GM19324 (cell line): ENCODE data around the gene ADORA2B.
"Not testable (repeated sequence)": the region's sequence is repeated elsewhere in the genome, so short reads cannot be mapped to it uniquely, and the experiment has no call there.

Source experiments
- ATAC-seq: cut with Tn5 transposase; IDR thresholded peaks from one replicate; pipeline ENCODE4 v1.9.1; 2021; ENCODE audit warnings: mild to moderate bottlenecking, moderate library complexity; ENCODE audit not compliant: unreplicated experiment, low FRiP score

The ADORA2B gene

DNA sequence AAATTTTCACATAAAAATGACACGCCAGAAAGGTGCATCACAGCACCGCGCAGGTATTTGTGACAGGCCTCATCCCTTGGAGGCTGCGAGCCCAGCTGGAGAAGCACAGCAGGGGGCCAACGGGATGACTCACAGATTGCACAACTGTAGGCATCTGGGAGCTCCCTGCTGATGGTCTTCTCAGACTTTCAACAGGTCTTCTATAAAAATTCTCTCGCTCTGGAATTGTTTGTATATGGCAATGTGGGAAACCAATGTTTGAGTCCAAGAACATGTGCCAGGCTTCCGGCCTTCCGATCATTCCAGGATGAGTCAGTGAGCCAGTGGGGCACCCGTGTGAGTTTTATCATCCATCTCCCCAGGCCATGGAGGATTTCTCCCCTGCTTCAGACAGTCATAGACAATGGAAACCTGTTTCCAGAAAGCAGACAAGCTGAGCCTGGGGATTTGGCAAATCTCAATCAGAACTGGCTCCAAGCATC is 24.1 kb upstream of the ADORA2B start:
- no peak for ATAC-seq

DNA sequence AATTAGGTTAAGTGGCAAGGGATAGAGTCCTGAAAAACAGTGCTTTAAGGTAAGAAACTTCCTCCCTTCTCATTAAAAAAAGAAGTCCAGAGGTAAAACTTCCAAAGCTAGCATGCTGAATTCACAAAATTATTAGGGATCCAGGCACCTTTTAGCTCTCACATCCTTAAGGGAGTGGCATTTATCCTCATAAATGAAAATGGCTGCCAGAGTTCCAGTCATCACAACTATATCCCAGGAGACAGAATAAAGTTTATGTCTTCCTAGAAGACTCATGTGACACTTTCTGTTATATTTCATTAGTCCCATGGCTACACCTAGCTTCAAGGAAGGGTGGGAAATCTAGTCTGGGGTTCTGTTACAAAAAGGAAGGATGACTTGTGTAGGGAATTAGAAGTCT is 23.3 kb upstream of the ADORA2B start:
- ATAC-seq, result no peak

DNA sequence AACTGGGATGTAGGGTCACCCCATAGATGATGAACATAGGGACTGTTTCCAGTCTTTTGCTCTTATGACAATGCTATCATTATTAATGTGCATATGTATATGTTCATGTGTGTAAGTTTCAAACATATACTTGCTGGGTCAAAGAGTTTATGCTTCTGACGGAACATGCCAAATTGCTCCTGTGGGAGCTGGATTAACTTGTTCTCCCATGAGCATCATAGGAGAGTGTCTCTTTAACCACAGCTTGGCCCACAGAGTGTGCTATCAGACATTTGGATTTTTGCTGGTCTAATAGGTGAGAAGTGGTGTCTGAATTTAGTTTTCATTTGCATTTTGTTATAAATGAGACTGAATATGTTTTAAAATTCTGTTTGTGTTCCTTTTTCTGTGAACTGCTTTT is 22.3 kb upstream of the ADORA2B start:
- no peak for ATAC-seq

DNA sequence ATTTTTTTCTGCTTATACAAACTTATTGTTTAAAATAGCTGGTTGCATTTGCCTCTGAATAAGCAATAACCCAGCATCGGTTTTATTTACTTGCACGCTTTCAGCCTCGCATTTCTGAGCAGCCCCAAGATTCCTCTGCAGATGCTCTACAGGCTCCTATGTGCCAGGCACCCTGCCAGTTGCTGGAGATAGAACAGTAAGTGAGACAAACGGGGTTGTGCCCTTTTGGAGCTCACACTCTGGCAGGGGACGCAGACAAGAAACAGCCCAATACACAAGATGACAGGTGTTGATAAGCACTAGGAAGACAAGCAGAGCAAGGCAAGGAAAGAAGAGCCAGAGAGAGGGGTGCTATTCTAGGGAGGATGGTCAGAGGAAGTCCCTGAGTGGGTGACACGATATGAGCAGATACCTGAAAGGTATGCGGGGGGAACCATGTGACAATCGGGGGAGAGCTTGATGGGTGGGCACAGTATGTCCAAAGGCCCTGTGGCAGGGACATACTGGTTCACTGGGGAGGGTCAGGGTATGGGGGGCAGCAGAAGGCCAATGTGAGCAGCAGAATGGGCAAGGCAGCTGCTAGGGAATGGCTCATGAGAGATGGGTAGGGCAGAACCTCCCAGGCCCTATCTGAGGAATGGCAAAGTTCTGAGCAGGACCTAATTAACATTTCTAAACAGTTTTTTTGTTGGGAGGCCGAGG is 18.7 kb upstream of the ADORA2B start:
- ATAC-seq, result no peak

DNA sequence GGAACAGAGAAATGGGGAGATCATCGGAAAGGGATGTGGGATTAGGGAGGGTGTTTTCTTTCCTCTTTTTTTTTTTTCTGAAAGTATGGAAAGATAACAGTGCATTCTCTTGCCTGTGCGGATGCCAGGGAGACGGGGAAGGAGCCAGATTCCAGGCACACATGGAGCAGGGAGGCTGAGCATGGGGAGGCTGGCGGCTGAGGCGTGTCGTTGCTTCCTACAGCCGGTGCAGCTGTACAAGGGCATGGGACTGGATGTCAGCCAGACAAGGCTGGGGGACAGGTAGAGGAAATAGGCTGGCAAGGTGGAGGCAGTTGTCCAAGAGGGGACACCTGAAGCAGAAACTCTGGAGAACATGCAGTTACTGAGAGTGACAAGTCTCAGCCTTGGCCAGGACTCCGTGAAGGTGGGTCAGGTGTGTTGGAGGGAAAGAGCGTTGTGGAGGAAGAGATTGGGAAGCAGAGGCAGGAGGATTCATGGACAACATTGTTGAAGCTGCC is 16.6 kb upstream of the ADORA2B start:
- ATAC-seq, result no peak

DNA sequence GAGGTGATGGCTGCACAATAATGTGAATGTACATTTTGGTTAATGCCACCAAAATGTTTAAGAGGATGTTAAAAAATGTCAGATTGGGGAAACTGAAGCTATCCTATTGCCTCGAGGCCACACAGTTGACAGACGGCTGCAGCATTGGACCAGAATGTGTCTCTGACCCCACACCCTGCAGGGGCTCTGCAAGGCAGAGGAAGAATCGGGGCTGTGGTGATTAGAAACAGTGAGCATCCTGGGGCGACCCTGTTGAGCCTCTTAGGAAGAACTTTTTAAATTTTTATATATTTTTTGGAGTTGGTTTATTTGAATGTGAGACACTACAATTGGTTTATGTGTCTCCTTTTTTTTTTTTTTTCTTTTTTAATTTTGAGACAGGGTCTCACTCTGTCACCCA is 15.0 kb upstream of the ADORA2B start:
- no peak for ATAC-seq

DNA sequence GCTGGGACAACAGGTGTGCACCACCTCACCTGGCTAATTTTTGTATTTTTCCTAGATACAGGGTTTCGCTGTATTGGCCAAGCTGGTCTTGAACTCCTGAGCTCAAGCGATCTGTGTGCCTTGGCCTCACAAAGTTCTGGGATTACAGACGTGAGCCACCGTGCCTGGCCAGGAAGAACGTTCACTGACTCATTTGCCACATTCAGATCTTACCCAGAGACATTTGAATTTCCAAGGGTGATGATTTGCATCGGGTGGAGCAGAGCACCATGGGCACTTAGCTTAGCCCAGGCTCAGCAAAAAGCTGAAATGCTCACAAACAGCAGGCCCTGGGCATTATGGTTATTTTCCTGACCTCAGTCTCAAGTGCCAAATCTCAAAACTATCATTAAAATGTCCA is 14.5 kb upstream of the ADORA2B start:
- no peak for ATAC-seq

DNA sequence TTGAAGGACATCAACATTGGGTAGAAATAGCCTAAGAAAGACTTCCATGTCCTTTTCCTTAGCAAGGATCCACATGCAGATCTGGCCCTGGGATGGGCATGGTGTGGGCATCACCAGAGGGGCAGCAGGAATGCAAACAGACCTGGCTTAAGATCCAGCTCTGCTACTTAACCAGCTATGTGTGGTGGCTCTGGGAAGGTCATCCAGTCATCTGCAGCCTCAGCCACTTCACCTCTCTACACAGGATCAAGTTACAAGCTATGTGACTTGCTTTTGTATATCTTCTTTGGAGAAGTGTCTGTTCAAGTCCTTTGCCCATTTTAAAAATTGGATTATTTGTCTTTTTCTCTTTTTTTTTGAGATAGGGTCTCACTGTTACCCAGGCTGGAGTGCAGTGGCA is 13.5 kb upstream of the ADORA2B start:
- ATAC-seq, result no peak

DNA sequence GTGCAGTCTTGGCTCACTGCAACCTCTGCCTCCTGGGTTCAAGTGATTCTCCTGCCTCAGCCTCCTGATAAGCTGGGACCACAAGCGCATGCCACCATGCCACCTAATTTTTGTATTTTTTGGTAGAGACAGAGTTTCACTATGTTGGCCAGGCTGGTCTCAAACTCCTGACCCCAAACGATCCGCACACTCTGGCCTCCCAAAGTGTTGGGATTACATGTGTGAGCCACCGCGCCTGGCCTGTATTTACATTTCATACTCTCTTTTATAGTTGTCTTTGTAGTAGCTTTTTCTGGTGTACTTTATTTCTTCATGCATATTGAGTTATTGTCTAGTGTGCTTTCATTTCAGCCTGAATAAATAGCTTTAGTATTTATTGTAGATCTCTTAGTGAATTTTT is 10.1 kb upstream of the ADORA2B start:
- no peak for ATAC-seq

DNA sequence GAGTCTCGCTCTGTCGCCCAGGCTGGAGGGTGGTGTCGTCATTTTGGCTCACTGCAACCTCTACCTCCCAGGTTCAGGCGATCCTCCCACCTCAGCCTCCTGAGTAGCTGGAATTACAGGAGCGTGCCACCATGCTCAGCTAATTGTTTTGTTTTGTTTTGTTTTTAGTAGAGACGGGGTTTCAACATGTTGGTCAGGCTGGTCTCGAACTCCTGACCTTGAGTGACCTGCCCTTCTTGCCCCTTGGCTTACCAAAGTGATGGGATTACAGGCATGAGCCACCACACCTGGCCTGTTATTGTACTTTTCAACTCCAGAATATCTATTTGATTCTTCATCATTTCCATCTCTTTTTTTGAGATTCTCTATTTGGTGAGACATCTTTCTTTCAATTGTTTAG is 9.0 kb upstream of the ADORA2B start:
- no peak for ATAC-seq

DNA sequence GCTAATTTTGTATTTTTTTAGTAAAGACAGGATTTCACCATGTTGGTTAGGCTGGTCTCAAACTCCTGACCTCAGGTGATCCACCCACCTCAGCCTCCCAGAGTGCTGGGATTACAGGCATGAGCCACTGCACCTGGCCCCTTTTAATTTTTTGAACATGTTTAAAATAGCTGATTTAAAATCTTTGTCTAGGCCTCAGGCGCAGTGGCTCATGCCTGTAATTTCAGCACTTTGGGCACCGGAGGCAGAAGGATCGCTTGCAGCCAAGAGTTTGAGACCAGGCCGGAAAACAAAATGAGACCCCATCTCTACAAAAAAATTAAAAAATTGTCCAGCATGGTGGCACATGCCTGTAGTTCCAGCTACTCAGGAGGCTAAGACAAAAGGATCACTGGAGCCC is 8.4 kb upstream of the ADORA2B start:
- not testable (repeated sequence) for ATAC-seq

DNA sequence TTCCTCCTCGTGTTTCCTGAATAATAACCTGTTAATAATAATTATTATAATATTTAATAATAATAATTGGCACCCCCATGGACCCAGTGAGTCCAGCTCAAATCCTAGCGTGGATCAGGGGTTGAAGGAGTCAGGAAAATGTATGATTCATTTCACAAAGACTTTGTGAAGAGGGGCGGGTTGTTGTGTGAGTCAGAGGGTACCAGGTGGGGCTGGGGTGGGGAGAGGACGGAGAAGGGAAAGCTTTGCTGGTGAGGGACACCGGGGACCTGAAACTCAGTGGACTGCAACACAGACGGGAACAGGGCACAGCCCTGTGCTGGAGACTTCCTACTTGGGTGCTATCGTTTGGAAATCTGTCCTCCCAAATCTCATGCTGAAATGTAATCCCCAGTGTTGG is 3.1 kb upstream of the ADORA2B start:
- no peak for ATAC-seq

DNA sequence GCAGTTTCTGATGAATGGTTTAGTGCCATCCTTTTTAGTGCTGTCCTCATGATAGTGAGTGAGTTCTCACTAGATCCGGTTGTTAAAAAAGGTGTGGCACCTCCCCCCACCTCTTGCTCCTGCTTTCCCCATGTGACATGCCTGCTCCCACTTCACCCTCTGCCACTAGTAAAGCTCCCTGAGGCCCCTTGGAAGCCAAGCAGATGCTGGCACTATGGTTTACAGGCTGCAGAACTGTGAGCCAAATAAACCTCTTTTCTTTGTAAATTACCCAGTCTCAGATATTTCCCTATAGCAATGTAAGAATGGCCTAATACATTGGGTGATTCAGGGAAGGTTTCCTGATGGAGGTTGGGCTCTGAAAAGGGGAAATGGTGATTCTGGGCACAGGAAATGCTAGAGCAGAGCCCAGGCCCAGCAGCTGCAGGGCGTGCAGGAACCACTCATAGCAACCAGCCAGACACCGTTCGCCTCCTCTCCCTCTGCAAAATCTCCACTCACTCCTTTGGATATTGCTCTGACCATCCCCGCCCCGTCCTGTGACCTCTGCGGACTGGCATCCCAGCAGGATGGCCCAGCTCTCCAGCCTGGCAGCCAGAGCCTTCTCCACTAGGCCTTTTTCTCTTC is 2.6 kb upstream of the ADORA2B start:
- no peak for ATAC-seq

DNA sequence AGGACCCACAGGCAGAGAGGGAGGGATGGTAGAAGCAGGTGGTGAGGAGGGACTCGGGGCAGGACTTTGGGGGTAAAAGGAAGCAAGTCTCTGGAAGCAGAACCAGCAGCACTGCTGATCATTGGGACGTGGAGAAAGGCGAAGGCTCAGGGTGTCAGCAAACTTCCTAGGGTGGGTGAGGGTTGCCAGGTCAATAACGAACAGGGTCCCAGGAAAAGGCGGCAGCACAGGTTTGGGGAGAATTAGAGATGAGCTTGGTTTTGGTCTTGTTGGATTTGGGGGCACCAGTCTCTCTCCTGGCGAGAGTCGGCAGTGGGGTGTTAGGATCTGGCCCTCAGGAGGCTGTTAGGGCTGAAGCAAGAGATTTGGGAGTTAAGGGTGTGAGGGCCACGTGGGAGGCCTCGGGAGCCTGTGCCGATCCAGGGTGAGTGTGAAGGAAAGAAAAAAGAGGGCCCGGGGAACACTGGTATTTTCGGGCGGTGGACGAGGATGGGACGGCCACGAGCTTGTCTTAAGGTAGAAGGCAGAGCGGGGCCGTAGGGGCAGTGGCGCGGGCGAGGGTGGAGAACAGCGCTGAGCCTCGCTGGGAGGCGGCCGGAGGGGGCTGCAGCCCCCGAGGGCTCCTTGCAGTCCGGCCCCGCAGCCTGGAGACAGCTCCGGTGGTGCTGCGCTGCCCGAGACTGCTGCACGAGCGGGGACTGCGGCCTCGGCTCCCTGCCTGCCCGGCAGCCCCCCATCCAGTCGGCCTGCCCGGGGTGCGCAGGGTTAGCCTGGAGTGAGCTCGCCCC is 765 bp upstream of the ADORA2B start:
- ATAC-seq, result no peak

DNA sequence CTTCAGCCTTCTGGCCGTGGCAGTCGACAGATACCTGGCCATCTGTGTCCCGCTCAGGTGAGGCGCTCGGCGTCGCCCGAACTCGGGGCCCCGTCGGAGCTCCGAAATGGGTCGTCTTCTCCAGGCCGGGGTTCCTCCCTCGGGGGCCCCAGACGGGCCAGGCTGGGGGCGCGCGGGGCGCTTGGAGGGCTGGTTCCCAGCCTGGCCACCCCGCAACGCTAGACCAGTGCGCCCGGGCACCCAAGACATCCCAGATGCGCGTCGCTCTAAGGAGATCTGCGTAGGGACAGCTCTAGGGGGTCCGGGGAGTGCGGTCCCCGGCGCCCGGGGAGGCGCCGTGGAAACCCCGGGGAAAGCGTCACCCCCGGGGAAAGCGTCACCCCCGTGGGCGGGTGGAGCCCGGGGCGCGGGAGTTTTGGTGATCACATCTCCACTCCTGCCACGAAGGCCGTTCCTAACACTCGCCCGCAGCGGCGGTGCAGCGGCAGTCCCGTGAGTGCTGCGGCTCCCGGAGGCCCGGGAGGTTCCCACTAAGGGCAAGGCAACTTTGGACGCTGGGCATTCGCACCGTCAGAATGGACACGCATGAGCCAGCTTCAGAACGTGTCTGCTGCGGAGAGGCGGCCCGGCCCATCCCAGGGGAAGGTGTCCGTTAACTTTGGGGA is 729 bp downstream of the ADORA2B start:
- no peak for ATAC-seq

DNA sequence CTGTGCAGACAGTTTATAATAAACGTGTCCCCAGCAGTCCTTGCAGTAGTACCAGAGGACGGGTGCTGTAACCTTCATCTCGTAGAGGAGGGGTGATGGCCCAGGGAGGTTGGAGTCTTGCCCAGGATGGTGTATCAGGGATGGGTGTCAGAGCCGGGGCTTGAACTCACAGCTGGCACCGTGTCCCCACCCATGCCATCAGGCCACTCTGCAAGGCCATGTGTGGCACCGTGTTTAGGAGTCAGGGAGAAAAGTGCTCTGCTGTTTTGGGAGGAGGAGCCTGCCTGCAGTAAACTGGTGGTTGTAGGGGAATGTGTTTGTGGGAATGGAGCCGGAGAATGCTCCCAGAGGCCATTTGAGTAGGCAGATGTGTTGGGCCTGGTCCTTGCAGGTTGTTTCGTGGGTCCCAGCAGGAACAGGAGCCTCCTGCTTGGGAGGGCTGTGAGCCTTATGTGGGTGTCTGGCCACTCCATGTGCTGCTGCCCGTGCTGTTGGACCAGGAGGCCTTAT is 1.7 kb downstream of the ADORA2B start:
- ATAC-seq, result no peak

DNA sequence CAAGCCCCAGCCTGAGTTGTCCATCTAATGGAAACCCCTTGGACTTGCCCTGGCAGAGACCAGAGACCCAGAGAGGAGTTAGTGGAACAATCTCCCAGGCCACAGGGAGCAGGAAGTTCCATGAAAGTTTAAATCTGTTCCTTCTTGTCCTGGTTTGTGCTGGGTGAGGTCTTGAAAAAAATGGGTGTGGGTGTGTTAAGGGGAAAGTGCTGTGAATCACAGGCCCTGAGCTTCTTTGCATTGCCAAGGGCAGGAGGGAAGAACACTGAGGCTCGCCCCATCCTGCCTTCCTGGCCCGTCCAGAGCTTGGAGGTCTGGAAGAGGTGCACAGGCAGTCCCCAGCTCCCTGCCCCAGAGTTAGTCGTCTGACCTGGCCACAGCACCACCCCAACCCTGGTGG is 2.3 kb downstream of the ADORA2B start:
- no peak for ATAC-seq

DNA sequence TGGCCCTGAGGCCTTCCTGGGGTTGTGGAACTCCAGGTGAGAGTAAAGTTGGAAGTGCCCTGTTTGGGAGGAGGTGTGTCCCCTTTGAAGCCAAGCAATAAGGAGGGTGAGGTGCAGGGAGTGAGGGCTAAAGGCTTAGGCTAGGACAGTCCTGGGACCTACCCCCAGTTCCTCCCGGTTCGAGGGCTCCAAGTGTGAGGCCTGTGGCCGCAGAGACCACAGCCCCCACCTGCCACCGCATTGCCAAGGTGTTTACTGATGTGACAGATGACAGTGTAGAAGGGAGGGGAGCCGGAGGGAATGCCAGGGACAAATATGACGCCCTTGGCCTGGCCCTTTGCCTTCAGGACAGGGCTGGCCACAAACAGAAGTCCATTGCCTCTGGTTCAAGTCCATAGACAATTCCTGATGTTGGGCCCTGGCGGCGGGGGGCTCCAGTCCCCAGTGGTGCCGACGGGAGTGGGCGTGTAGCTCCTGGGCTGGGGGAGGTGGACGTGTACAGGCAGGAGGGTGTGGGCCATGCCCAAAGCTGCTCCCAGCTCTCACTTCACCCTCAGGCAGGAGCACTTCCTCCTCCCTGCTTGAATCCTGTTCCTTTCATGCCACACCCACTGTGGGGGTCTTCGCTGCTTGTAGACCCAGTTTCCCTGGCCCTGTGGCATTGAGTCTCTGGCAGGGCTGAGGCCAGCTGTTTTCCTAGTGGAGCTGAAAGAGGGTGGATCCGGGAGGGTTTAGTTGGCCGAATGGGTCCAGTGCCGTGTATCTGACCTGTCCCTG is 3.2 kb downstream of the ADORA2B start:
- ATAC-seq, result no peak

DNA sequence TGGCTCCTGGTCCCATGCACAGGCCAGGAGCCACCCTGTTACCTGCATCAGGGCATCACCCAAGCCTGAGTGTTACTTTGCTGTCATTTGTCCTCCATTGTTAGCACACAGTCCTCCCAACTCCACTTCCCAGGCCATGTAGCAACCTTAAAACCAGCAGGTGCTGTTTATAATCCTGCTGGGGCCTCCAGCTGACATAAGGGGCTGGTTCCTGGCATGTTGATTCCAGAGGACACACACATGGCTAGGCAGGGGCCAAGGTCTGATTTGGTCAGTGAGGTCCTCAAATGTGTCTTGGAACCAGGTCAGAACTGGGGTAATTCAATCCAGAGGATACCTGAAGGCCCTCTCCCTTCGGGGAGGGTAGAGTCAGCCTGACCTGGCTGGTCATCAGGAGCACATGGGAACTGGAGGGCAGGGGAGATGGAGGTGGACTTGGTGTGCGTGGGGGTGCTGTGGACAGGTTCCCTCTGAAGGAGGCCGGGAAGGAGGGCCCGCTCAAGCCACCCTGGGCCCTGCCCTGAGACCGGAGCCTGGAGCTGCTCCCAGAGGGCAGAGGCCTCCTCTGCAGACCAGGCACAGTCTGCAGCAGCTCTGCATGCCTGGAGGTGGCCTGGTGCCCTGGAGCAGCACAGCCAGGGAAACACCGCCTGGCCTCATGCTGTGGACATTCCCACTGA is 6.6 kb downstream of the ADORA2B start:
- no peak for ATAC-seq
